ENCODE results near the gene ZNF511.
A peak's percentile ranks its signal among the peaks of the same experiment; 100 is the strongest.

Gene ZNF511

GRCh38 chr10:133351408-133352318 lies 42.9 kb downstream of the ZNF511 start:
- DNase-seq (ENCODE audit: extremely low read depth in 1 of 2, low read depth in 1 of 2) = no peak

GRCh38 chr10:133353202-133353959 lies 44.7 kb downstream of the ZNF511 start:
- no peak for DNase-seq (ENCODE audit: extremely low read depth in 1 of 2, low read depth in 1 of 2)

- DNase-seq (ENCODE audit: extremely low read depth in 1 of 2, low read depth in 1 of 2) = no peak
Observed at GRCh38 chr10:133353988-133354605, 45.4 kb downstream of the ZNF511 start.

- DNase-seq (ENCODE audit: extremely low read depth in 1 of 2, low read depth in 1 of 2) = no peak
Observed at GRCh38 chr10:133354672-133355240, 46.0 kb downstream of the ZNF511 start.

GRCh38 chr10:133355266-133355665 lies 46.6 kb downstream of the ZNF511 start:
- DNase-seq (ENCODE audit: extremely low read depth in 1 of 2, low read depth in 1 of 2) = no peak

- DNase-seq (ENCODE audit: extremely low read depth in 1 of 2, low read depth in 1 of 2) = no peak
Observed at GRCh38 chr10:133355991-133356390, 47.3 kb downstream of the ZNF511 start.

- no peak for DNase-seq (ENCODE audit: extremely low read depth in 1 of 2, low read depth in 1 of 2)
Observed at GRCh38 chr10:133356549-133357284, 48.0 kb downstream of the ZNF511 start.

GRCh38 chr10:133357285-133358161 lies 48.8 kb downstream of the ZNF511 start, which contains the start of gene FUOM:
Gene FUOM (minus strand): TSS chr10:133358019. CDS start chr10:133358007, 12 bp downstream.
- peak in 1 of 2 donors; percentile 47 for DNase-seq (ENCODE audit: extremely low read depth in 1 of 2, low read depth in 1 of 2)

GRCh38 chr10:133358162-133358924 lies 49.6 kb downstream of the ZNF511 start:
- DNase-seq (ENCODE audit: extremely low read depth in 1 of 2, low read depth in 1 of 2) = no peak

- DNase-seq (ENCODE audit: extremely low read depth in 1 of 2, low read depth in 1 of 2) = no peak
Observed at GRCh38 chr10:133358925-133359310, 50.2 kb downstream of the ZNF511 start.

GRCh38 chr10:133359554-133359971 lies 50.8 kb downstream of the ZNF511 start:
- DNase-seq (ENCODE audit: extremely low read depth in 1 of 2, low read depth in 1 of 2) = no peak

GRCh38 chr10:133359972-133360610 lies 51.4 kb downstream of the ZNF511 start:
- no peak for DNase-seq (ENCODE audit: extremely low read depth in 1 of 2, low read depth in 1 of 2)

- DNase-seq (ENCODE audit: extremely low read depth in 1 of 2, low read depth in 1 of 2) = no peak
Observed at GRCh38 chr10:133361227-133361626, 52.5 kb downstream of the ZNF511 start.

GRCh38 chr10:133361773-133362441 lies 53.2 kb downstream of the ZNF511 start:
- no peak for DNase-seq (ENCODE audit: extremely low read depth in 1 of 2, low read depth in 1 of 2)
